ENCODE data around the gene MACROD2.

MACROD2 gene

DNA sequence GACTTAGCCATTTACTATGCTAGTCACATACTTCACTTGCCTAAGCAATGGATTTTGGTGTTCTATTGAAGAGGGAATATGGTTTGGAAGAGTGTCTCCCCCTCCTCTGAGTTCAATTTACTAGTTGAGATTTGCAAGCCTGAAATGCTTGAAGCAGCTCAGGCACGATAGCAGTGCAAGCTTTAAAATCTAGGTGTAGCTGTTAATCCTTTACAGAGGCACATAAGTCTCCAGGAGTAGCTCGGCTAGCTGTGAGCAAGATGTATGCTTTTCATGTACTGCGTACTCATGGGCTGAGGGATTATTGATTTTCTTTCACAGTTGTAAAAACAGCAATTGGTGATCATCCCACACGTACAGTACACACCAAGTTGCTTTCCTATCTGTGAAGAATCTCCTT, 341.4 kb downstream of the MACROD2 start:
- DNase-seq (ENCODE audit: low read depth in 2 of 2), result no peak

DNA sequence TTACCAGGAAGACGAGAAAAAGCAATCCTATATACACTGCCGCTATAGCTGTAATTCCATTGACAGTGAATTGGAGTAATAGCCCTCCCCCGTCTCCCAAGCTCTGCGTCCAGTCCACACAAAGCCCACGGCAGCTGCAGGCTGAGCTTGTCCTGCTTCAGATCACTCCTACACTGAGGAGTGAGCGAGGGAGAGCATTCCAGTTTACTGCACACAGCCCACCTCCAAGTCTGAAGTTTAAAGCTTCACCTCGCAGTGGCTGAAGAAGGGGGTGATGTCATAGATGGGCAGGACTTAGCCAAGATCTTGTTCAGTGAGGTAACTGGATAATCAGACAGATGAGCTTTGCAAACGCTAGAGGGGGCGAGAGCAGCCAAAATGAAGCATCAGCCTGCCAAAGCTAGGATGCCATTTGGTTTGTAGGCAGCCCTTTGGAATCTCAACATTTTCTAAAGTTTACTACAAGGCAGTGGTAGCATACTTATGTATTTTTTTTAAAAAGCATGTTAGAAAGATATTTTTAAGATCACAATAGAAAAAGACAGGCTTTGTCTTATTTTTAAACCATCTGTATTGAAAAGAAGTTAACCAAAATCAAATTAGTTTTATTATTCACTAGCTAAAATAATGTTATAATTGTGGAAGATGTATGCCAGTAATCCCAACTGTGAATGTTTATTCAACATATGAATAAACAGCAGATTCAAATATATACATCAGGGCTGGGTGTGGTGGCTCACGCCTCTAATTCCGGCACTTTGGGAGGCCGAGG, 342.3 kb downstream of the MACROD2 start, which contains the start of gene FLRT3:
Gene FLRT3, minus strand, starts transcription at position 213 of the 772 bp plus-strand sequence. CDS start 10,106 bp downstream, outside the sequence.
- no peak for DNase-seq (ENCODE audit: low read depth in 2 of 2)

DNA sequence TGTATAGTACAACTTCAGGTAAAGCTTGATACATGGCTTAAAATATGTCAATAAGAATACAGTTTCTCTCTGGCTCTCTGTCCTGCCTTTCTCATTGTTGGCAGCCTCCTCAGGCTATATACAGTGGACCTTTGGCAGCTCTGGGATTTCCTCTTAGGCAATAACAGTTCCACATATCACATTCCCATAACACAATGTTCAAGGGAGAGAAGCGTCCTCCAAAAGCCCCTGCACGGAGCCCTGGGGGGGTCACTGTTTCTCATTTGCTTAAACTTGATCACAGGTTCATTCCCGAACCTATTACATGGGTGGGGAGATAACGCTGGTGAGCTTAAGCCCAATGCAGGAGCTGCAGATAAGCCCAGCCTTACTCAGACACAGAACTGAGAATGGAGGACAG, 346.5 kb downstream of the MACROD2 start:
- no peak for DNase-seq (ENCODE audit: low read depth in 2 of 2)

DNA sequence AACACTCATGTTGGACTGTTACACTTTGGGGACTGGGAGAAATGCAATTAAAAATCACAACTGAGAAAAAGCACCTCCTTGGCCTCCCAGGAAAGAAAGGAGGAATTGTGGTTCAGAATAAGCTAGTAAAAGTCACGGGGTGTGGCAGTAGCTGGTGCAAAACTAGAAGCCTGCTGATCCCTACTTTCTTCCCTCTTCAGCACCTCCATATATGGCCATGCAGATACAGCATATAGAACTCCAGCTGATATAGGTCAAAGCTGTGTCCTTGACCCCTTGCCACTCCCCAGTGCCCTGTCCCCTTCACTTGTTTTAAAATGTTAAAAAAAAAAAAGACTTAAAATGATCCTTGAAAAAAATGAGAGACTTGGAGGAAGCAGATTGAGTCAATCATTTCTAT, 347.6 kb downstream of the MACROD2 start:
- no peak for DNase-seq (ENCODE audit: low read depth in 2 of 2)

DNA sequence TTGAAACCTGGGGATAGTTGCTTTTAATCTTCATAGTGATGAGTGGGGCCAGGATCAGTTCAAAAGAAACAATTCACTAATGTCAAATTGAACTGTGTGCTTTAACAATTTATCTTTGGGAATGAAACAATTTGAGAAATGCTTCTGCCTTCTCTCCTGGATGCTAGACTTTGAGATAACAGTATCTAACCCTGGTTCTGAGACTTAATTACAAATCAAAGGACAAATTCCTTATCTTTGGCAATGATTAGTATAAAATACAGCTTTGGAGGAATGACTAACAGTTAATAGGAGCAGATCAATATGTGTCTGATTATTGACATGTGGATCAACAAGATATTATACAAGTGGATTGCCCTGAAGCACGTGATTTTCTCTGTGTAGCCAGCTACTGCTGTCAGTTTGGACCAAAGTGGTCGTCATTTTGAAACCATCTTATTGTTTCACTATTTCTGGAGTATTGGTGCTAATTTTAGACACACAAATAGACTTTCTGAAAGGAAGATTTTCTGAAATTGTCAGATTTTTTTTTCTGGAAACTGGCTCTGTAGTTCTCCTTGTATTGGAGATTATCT, 348.3 kb downstream of the MACROD2 start:
- DNase-seq (ENCODE audit: low read depth in 2 of 2), result no peak

DNA sequence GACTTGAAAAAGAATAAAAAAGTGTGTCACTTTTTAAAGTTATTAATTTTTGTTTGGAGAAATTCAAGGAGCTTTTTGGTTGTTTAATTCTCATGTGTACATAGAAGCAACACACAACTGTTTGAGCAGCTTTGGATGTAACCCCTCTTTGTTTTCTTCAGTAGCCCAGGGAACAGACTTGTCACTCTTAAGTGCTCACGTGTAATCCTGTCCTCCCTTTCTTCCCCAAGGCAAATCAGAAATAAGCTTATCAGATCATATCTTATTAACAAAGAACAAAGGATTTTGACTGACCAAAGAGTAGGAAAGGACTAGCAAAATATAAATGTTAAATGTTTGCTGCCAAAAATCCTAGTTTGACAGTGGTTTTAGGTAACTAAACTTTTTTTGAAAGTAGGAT, 349.4 kb downstream of the MACROD2 start:
- DNase-seq (ENCODE audit: low read depth in 2 of 2), result no peak

DNA sequence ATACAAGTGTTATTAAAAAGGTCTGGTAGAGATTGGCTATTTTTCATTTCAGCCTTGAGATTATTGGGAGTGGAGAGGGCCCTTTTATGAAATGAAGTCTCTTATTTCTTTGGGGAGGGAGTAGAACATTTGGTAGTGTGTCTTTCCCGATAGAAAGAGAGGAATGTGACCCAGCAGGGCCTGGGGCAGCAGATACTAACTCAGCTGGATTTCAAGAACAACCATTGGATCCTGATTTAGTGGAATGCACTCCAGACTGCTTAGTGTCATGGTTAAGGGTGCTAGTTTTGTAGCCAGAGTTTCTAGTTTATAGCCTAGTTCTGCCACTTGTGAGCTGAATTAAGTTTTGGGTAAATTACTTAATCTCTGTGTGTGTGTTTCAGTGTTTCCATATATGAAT, 360.5 kb downstream of the MACROD2 start:
- no peak for DNase-seq (ENCODE audit: low read depth in 2 of 2)

DNA sequence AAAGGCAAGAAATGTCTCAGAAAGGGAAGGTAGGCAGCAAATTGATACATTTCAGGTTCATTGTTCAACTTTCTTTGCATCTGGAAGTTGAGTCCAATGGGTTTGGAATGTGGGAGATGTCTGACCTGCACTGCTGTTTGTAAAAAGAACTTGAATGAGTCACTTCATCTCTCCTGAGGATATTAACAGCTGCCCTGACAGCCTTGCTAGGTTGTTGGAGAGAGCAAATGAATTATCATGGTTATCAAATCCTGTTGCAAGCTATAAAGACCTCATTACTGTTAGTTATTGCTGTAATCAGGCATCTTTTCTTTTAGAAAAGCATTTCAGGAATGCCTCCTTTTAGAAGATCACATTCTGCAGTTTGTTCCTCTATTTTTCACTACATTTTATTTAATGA, 365.1 kb downstream of the MACROD2 start:
- no peak for DNase-seq (ENCODE audit: low read depth in 2 of 2)

DNA sequence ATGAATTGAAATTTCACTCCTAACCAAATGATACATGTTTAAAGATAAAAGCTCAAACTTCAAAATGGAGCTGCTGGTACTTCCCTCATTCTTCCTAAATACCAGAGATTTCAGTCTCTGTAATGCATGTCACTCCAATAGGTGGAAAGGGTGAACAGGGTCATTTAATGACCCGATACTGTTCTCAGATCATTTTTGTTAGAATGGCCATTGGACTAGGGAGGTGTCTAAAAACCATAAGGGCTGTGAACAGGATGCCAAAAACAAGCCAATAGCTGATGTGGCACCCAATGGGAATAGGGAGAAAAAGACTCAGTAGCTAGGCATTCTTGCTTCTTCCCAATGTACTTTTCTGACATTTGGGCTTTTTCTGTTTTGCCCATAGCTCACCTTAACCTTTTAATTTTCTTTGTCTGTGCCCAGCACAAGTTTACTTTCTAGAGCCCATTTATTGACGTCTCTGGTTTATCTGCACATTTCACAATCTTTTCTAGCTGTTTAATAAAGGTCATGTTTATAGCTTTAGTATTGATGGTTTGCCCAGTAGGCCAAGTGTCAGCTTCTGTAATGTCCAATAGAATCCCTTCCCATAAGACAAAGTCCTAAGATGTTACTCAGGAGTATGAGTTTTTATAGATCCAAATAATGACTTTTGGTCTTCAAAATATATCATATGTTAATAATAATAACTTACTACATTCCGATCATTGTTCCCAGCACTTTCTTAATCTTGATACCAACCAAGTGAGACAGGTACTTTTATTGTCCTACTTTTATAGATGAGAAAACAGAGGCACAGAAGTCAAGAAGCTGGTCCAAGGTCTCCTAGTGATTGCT, 366.4 kb downstream of the MACROD2 start:
- no peak for DNase-seq (ENCODE audit: low read depth in 2 of 2)

DNA sequence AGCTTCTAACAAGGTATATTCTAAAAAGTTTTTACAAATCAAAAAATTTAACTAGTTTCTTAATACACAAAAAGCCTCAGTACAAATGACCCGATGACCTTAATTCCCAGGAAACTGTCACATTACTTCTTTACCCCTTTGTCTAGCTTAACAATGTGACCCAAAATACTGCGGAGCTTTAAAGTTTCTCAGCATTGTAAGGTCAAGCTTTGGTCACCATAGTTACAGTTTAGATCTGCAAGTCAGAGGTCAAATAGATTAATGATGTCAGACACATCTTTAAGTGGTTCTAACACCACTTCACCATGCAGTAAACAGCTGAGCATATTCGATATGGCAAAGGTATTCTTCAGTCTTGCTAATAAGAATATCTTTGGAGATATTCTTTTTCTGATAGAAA, 378.9 kb downstream of the MACROD2 start:
- no peak for DNase-seq (ENCODE audit: low read depth in 2 of 2)

DNA sequence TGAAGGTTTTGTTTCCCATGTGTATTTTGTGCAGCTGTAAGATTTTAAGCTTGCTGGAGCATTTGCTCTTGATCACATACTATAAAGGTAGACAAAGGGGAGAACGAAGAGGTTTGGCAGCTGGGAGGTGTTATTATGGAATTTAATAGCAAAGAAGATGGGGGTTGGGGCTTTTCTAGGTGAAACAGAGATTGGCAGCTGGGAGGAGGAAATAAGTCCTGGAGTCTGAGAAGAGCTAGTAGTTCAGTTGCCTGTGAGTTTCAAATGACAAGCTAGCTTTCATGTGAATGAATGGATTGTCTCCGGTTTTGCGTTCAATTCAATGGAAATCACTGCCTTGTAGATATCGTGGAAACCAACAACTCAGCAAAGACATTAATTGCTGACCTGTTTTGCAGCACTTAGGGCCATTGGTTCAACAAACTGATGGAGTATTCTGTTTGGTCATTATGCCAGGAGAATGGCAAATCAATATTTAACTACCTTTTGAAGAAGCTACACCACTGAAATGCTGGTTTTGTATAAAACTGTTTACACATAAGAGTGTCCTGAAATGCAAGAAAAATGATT, 380.2 kb downstream of the MACROD2 start:
- DNase-seq (ENCODE audit: low read depth in 2 of 2), result no peak

DNA sequence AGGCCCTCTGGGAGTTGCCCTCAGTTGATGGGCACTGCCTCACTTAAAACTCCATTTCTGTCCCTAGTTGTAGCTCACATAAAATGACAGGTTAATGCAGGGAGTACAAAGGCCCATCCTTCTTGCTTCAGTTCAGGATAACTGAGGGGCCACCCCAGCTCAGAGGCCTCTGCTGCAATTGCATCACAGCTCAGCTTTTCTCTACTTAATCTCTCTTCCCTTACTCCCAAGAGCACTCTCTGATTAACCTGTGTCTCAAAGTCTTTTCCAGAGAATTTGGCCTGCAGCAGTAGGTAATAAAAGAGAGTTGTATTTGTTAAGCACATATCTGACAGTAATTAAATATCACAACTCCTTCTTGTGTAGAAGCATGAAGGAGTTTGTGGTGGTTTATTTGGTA, 383.0 kb downstream of the MACROD2 start:
- DNase-seq (ENCODE audit: low read depth in 2 of 2), result no peak

DNA sequence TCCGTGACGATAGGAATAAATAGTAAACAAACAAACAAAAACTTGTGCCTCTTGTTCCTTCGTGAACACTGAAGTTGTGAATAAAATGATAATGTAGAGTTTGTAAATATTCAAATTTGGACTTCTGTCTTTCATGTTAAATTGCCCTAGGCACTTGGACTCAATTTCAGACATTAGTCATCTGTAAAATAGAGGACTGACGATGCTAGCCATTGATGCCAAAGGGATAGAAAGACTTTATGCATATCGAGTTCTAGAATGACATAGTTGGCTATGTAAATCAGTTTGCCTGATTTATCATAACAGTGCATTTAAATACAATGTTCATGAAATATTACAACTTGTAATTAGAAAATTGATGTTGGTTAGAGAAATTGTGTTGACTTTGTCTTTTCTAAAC, 388.0 kb downstream of the MACROD2 start:
- no peak for DNase-seq (ENCODE audit: low read depth in 2 of 2)

DNA sequence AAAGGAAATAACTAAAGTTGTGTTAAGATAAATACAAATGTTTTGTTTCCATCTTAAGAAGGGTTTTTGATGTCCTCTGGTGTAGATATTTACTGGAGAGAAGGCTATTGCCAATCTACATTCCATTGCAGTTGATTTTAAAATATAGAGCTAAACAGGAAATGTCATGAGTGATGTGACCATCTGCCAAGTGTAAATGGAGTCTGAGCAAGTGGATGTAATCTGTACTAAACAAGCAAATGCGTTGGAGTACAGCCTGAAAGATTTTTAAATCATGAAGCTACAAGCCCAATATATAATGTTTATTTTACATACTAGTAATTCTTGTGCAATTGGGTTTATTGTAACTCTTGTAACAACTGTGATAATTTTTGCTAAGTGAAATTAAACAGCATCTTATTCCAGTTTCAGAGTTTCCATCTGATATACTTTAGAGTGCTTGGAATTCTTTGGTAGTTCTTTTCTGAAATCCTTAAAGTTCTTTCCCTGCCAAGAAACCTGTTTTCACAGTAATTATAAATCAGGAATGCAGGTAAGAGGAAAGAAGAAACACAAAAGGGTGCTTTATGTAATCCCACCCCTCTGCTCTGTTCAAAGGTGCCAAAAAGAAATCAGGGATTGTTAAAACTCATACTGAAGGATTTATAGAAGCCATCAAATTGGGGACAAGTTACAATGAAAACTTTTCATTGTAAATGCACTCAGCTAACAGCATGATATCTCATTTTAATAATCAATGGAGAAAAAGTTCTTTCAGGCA, 389.3 kb downstream of the MACROD2 start:
- no peak for DNase-seq (ENCODE audit: low read depth in 2 of 2)

DNA sequence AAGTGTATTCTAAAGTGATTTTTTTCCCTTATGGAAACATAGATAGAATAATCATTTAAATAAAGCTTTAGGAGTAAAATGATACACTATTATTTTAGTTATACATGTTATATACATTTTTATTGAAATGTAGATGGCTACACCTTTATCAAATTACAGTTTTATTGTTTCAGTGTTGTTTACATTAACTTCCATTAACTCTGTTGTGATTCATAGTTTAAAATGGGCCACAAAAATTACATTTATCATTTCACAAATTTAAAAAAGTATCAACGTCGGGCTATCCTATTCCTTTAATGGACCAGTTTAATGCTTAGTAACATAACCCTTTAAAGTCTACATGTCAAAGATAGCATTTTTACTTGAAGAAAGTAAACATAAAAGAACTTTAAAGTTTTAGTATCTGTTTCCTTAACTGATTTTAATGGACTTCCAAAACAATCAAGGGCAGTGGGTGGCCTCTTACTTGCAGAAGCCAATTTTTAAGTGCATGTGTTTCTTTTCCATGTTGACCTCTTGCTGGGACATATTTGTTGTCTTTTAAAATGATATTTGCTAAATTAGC, 389.9 kb downstream of the MACROD2 start:
- no peak for DNase-seq (ENCODE audit: low read depth in 2 of 2)

DNA sequence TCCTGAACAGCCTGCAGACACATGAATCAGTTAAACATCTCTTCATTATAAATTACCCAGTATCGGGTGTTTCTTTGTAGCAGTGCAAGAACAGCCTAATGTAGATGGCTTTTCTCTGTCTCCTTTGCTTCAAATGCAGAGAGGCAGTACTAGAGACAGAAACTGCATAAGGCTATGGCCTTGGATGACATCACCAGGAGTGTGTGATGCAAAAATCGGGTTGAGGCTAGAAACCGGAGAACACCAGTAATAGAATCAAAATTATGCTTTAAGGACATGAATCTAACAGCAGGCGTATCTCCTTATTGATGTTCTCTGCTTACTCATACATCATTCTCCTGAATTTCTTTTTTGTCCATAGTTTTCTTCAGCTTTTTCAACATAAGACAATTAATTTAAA, 391.4 kb downstream of the MACROD2 start:
- no peak for DNase-seq (ENCODE audit: low read depth in 2 of 2)

DNA sequence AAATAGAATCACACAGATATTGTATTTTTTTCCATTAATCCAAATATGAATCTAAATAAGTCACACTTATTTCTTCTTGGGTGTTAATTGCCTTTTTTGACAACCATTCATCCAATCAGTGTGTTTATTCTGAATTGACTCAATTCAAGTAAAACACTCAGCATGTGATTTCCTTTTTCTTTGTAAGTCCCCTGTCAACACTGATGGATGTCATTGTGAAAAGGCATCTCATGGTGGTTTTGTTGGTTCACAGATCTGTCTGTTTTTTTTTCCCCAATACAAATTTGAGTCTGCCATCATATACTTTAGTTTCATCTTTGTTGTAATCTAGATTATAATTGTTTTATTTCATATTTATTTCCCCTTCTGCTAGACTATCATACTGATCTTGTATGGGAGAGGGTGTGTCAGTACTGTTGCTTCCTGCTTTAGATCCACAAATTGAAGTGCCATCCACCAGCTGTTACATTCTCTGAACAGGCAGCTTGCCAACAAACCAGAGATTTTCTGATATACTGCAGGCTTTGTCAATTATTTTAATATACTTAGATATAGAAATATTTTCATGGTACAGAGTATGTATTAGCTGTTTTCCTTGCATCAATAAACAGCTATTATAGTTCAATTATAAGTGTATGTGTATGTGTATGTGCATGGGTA, 406.3 kb downstream of the MACROD2 start:
- no peak for DNase-seq (ENCODE audit: low read depth in 2 of 2)

DNA sequence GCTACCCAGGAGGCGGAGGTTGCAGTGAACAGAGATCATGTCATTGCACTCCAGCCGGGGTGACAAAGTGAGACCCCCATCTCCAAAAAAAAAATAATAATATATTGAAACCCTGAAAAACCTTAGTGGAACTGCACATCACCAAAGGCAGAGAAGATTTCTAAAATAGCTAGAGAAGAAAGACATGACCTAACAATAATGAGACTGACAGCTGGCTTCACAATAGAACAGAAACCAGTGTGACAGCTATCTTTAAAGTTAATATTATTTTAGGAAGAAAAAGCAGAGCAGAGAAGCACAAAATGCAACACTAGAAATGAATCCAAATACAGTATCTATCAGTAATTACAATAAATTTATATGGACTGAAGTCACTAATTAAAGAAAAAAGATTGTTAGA, 409.2 kb downstream of the MACROD2 start:
- no peak for DNase-seq (ENCODE audit: low read depth in 2 of 2)

DNA sequence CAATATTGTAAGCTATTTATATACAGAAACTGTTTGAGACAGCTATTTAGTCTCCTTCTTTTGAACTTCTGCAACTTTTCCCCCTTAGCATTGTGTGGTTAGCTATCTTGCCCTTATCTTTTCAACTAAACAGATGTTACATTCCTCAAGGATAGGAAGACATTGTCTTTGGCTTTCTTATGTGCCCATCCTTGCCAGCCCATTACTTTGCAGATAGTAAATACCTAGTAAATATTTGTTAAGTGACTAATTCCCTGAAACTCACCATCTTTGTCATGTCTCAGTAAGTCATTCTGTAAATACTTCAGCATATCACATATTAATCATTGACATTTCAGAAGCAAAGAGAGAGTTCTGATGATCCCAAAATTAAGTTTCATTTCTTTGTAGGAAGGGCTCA, 411.2 kb downstream of the MACROD2 start:
- no peak for DNase-seq (ENCODE audit: low read depth in 2 of 2)

DNA sequence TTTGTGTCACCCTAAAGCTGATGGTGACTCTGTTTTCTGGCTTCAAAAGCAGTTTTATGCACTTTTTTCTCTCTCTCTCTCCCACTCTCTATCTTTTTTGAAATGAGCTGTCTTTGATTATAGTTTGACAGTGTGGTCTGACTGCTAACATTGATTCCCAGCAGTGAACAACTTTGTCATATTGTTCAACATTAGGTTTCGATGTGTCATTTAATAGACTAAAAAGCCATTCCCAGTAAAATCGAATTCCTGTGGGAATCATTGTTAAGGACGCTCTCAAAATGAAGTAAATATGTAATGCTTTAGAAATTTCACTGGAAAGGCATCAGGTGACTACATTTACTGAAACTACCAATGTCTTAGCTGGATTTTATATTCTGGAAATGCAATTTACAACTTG, 412.0 kb downstream of the MACROD2 start:
- no peak for DNase-seq (ENCODE audit: low read depth in 2 of 2)

Data from stimulated activated CD8-positive, alpha-beta memory T cell treated with anti-CD3 and anti-CD28 coated beads, Interleukin-2, amount 100 ng/mL, for 1 hour (primary cell).